Measurements from ENCODE around the gene MALT1. TPM values are rescaled to one million over a fixed set of nuclear protein-coding genes. Genes with fewer than 3 reads are reported as not detected.

Gene MALT1
- total and polyA plus RNA-seq, 9 of the 15 experiments (the other 6 are each of a cell fraction or from before 2014, with no cell fraction given), result 0.14 to 1.6 (median 0.32) TPM

DNA sequence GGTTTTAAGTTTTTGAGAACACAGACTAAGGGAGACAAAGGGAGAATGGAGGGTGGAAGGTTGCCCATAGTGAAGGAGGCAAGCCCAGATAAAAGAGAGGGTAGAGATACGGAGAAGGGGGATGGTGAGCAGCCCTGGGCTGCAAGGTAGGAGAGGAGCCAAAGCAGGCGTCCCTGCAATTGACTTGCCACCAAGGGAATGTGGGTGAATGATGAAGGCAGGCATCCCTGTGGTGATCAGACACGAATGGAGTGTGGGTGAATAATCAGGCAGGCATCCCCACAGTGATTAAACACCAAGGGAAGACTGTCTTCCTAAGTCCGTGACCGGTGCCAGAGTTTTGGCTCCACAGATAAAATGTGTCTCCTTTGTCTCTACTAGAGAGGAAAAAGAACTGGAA lies 25.9 kb upstream of the MALT1 start (continued):
- TF ChIP-seq, protein P1, sequence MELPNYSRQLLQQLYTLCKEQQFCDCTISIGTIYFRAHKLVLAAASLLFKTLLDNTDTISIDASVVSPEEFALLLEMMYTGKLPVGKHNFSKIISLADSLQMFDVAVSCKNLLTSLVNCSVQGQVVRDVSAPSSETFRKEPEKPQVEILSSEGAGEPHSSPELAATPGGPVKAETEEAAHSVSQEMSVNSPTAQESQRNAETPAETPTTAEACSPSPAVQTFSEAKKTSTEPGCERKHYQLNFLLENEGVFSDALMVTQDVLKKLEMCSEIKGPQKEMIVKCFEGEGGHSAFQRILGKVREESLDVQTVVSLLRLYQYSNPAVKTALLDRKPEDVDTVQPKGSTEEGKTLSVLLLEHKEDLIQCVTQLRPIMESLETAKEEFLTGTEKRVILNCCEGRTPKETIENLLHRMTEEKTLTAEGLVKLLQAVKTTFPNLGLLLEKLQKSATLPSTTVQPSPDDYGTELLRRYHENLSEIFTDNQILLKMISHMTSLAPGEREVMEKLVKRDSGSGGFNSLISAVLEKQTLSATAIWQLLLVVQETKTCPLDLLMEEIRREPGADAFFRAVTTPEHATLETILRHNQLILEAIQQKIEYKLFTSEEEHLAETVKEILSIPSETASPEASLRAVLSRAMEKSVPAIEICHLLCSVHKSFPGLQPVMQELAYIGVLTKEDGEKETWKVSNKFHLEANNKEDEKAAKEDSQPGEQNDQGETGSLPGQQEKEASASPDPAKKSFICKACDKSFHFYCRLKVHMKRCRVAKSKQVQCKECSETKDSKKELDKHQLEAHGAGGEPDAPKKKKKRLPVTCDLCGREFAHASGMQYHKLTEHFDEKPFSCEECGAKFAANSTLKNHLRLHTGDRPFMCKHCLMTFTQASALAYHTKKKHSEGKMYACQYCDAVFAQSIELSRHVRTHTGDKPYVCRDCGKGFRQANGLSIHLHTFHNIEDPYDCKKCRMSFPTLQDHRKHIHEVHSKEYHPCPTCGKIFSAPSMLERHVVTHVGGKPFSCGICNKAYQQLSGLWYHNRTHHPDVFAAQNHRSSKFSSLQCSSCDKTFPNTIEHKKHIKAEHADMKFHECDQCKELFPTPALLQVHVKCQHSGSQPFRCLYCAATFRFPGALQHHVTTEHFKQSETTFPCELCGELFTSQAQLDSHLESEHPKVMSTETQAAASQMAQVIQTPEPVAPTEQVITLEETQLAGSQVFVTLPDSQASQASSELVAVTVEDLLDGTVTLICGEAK (IDR thresholded peaks at IDR 0.05), result no peak
- TF ChIP-seq, protein P1 (CRISPR knock-in tag; IDR thresholded peaks at IDR 0.05), result no peak

All from K562 (cell line).